ENCODE data around the gene TNFRSF6B.
A peak's percentile ranks its signal among the peaks of the same experiment; 100 is the strongest.

The TNFRSF6B gene

GRCh38 chr20:63734111-63734945 is 37.9 kb downstream of the TNFRSF6B start:
- TF ChIP-seq CTCF (IDR thresholded peaks at IDR 0.05; ENCODE audit: insufficient read depth, low read length) (no peak), SPI1 (IDR thresholded peaks at IDR 0.05; ENCODE audit: borderline replicate concordance, low read depth) (no peak), GABPA (IDR thresholded peaks at IDR 0.05; ENCODE audit: low read depth) (no peak), POLR2AphosphoS5 (IDR thresholded peaks at IDR 0.05; ENCODE audit: low read depth) (no peak), REST (IDR thresholded peaks at IDR 0.05; ENCODE audit: insufficient replicate concordance, low read depth) (no peak)
- no peak for DNase-seq (ENCODE audit: low read depth in 1 of 2, low spot score in 1 of 2)
- Histone ChIP-seq H3K27ac (replicated peaks) (no peak overlapping the region), H3K27me3 (ENCODE audit: insufficient read depth, poor library complexity, severe bottlenecking) (no peaks in the 10 kb centered on the region), H3K4me3 (replicated peaks; ENCODE audit: insufficient read depth, low read length) (no peak overlapping the region)

- Histone ChIP-seq H3K27ac (replicated peaks) (peak overlapping the region; percentile 51), H3K27me3 (ENCODE audit: insufficient read depth, poor library complexity, severe bottlenecking) (no peaks in the 10 kb centered on the region), H3K4me3 (replicated peaks; ENCODE audit: insufficient read depth, low read length) (no peak overlapping the region)
- DNase-seq (ENCODE audit: low read depth in 1 of 2, low spot score in 1 of 2) = peak in 1 of 2 experiments; percentile 70
- TF ChIP-seq REST (IDR thresholded peaks at IDR 0.05; ENCODE audit: insufficient replicate concordance, low read depth) (no peak), GABPA (IDR thresholded peaks at IDR 0.05; ENCODE audit: low read depth) (no peak), SPI1 (IDR thresholded peaks at IDR 0.05; ENCODE audit: borderline replicate concordance, low read depth) (no peak; the same call in 1 of the 2 replicates), POLR2AphosphoS5 (IDR thresholded peaks at IDR 0.05; ENCODE audit: low read depth) (no peak; the same call in 1 of the 2 replicates), CTCF (IDR thresholded peaks at IDR 0.05; ENCODE audit: insufficient read depth, low read length) (no peak)
Observed at GRCh38 chr20:63734946-63735858, 38.8 kb downstream of the TNFRSF6B start.

GRCh38 chr20:63735859-63736718 is 39.6 kb downstream of the TNFRSF6B start, which contains the start of gene LIME1:
Gene LIME1, plus strand, starts transcription at chr20:63736664. Its CDS starts 886 bp downstream, at chr20:63737550.
- Histone ChIP-seq H3K27ac (replicated peaks) (peak within 1 kb of the TSS; percentile 51), H3K4me3 (replicated peaks; ENCODE audit: insufficient read depth, low read length) (no peak within 1 kb of the TSS), H3K27me3 (ENCODE audit: insufficient read depth, poor library complexity, severe bottlenecking) (no peaks in the 10 kb centered on the region)
- no peak for DNase-seq (ENCODE audit: low read depth in 1 of 2, low spot score in 1 of 2)
- no peak for TF ChIP-seq REST (IDR thresholded peaks at IDR 0.05; ENCODE audit: insufficient replicate concordance, low read depth)
- TF ChIP-seq SPI1 (IDR thresholded peaks at IDR 0.05; ENCODE audit: borderline replicate concordance, low read depth) = no peak
- no peak for TF ChIP-seq POLR2AphosphoS5 (IDR thresholded peaks at IDR 0.05; ENCODE audit: low read depth)
- no peak for TF ChIP-seq GABPA (IDR thresholded peaks at IDR 0.05; ENCODE audit: low read depth)
- no peak for TF ChIP-seq CTCF (IDR thresholded peaks at IDR 0.05; ENCODE audit: insufficient read depth, low read length)
